Stomach (tissue), 4 donors: ENCODE measurements around the gene USP44.

Experiments
- EP300 ChIP-seq: sonication (generic); formaldehyde crosslinking; IDR thresholded peaks from one replicate; pipeline ENCODE4 v1.6.1; 2017; ENCODE audit warnings: antibody characterized with exemption
- POLR2A ChIP-seq, 4 donors: fragments of 450-650 bp; IDR thresholded peaks; one replicate each; pipeline ENCODE4 v1.6.1; 2016; ENCODE audit warnings: antibody characterized with exemption in 4 of 4, control low read depth in 2 of 4, mild to moderate bottlenecking in 1 of 4, moderate library complexity in 1 of 4
- POLR2AphosphoS5 ChIP-seq, 3 donors: sonication (generic); formaldehyde crosslinking; IDR thresholded peaks; one replicate each; pipeline ENCODE4 v1.6.1; 2016; ENCODE audit warnings: antibody characterized with exemption in 3 of 3
- TF ChIP-seq, protein P1 (sequence below), 7 experiments: fragments of 450-650 bp in 4 of 7; fragments of 200-600 bp in 3 of 7; sonication (generic) in 3 of 7; IDR thresholded peaks; one replicate each; pipeline ENCODE4 v1.5.1; 2016 to 2019; ENCODE audit warnings: antibody characterized with exemption in 7 of 7, control low read depth in 2 of 7, mild to moderate bottlenecking in 1 of 7

- TF ChIP-seq, protein P1, sequence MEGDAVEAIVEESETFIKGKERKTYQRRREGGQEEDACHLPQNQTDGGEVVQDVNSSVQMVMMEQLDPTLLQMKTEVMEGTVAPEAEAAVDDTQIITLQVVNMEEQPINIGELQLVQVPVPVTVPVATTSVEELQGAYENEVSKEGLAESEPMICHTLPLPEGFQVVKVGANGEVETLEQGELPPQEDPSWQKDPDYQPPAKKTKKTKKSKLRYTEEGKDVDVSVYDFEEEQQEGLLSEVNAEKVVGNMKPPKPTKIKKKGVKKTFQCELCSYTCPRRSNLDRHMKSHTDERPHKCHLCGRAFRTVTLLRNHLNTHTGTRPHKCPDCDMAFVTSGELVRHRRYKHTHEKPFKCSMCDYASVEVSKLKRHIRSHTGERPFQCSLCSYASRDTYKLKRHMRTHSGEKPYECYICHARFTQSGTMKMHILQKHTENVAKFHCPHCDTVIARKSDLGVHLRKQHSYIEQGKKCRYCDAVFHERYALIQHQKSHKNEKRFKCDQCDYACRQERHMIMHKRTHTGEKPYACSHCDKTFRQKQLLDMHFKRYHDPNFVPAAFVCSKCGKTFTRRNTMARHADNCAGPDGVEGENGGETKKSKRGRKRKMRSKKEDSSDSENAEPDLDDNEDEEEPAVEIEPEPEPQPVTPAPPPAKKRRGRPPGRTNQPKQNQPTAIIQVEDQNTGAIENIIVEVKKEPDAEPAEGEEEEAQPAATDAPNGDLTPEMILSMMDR (IDR thresholded peaks at IDR 0.05), result no peak
- TF ChIP-seq POLR2AphosphoS5 (IDR thresholded peaks at IDR 0.05) (no peak), POLR2A (IDR thresholded peaks at IDR 0.05) (no peak), EP300 (no peak)
Measured at GRCh38 chr12:95551913-95552516, 739 bp upstream of the USP44 start.
